ENCODE measurements around the gene TFIP11.
"Not testable (repeated sequence)": the region's sequence is repeated elsewhere in the genome, so short reads cannot be mapped to it uniquely, and the experiment has no call there.

The TFIP11 gene

DNA sequence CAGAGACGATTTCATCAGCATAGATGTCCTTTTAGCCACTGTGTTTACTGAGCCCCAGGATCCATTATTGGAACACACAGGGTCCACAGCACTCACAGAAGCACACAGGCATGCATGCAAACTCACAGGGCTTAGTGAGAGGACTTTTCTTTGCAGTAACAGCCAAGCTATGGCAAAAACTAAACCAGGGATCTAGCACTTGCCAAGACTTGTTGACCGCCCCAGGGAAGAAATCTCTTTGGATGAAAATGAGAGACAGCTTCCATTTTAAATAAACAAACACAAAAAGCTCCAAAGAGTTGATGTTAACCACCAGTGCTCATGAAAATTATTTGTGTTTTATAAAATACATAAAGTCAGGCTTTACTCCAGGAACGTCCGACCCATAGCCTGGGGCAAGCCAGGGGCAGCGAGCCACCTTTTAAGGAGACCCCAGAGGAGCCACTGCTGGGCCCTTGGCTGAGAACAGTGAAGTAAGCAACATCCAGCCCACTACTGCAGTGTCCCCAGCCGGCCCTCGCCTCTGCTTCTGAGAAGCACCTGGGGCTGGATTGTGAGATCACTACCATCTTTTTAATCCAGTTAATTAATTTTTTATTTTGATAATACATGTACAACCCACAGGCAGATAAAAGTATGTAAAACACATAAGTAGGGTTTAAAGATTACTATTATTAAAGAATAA lies 22.0 kb upstream of the TFIP11 start:
- TF ChIP-seq, protein P1, sequence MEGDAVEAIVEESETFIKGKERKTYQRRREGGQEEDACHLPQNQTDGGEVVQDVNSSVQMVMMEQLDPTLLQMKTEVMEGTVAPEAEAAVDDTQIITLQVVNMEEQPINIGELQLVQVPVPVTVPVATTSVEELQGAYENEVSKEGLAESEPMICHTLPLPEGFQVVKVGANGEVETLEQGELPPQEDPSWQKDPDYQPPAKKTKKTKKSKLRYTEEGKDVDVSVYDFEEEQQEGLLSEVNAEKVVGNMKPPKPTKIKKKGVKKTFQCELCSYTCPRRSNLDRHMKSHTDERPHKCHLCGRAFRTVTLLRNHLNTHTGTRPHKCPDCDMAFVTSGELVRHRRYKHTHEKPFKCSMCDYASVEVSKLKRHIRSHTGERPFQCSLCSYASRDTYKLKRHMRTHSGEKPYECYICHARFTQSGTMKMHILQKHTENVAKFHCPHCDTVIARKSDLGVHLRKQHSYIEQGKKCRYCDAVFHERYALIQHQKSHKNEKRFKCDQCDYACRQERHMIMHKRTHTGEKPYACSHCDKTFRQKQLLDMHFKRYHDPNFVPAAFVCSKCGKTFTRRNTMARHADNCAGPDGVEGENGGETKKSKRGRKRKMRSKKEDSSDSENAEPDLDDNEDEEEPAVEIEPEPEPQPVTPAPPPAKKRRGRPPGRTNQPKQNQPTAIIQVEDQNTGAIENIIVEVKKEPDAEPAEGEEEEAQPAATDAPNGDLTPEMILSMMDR (IDR thresholded peaks at IDR 0.05; ENCODE audit: low read depth, low read length) = no peak
- H3K4me3 ChIP-seq (ENCODE audit: low read depth, low read length) = no peak overlapping the region

DNA sequence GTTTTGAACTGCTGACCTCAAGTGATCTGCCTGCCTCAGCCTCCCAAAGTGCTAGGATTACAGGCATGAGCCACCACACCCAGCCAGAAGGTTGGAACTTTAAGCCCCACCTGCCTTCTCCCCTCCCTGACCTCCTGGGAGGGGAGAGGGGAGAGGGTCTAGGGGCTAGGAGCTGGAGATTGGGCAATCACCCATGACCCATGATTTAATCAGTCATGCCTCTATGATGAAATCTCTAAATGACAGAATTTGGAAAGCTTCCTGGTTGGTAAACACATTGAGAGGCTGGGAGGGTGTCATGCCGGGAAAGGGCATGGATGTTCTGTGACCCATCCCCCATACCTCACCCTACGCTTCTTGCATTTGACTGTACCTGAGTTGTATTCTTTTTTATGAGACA lies 17.1 kb upstream of the TFIP11 start:
- H3K4me3 ChIP-seq (ENCODE audit: low read depth, low read length) = no peak overlapping the region
- TF ChIP-seq, protein P1 (IDR thresholded peaks at IDR 0.05; ENCODE audit: low read depth, low read length) = no peak

DNA sequence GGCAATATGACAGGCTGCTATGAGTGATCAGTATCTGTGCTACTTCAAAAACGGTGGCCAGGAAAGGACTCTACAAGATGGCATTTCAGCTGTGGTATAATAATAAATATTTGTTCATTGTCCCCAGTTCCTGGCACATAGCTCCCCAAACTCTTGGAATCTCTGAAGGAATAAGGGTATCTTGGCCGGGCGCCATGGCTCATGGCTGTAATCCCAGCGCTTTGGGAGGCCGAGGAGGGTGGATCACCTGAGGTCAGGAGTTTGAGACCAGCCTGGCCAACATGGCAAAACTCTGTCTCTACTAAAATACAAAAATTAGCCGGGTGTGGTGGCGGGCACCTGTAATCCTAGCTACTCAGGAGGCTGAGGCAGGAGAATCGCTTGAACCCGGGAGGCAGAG lies 16.2 kb upstream of the TFIP11 start:
- H3K4me3 ChIP-seq (ENCODE audit: low read depth, low read length) = not testable (repeated sequence)

DNA sequence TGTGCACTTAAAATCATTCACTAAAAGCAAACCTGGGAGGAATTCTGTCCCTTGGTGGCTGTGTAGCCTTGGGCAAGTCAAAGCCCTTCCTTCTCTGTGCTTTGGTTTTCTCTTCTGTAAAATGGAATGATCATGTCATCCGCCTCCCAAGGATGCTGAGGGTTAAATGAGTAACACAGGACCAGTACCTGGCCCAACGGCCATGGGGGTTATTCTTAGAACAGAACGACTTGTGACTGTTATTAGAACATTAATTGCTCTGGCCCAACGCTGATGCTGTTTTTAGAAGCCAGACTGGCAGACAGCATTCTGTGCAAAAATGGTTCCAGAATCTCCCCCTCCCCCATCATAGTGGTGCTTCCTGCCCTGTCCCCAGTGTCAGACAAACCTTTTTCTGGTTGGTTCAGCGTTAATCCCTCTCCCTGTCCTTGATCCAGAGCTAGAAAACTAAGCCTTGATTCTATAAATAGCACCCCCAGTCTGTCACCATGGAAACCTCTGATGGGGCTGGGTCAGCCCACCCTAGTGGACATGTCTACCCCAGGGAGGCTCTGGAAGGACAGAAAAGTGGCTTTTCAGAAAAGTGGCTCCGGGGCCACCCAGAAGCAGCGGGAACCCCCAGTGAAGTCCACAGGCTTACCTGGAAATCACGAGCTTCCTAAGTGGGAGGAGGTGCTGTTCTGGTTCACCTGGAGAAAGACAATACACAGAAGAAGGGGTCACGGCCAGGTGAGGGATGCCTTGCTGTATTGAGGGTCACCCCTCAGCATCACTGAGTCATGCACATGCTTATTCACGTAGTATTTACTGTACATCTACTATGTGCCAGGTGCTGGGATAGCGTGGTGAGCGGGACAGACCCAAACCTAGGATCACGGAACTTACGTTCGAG lies 15.5 kb upstream of the TFIP11 start:
- no peak overlapping the region for H3K4me3 ChIP-seq (ENCODE audit: low read depth, low read length)
- TF ChIP-seq, protein P1 (IDR thresholded peaks at IDR 0.05; ENCODE audit: low read depth, low read length) = no peak

DNA sequence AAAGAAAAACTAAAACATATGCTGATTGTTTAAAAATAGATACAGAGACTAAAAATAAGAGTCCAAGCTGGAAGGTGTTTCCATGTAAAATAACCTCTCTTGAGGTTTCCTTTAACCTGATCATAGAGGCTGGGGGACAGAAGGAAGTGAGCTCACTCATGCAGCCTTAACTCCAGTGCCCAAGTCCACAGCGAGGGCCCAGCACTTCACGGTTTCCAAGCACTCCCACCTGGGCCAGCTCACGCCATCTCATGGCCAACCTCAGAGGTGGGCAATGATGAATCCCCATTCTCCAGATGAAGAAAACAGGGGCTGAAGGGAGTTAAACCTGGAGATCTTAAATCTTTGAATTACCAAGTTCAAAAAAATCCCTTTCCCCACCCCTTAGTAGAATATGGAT lies 14.9 kb upstream of the TFIP11 start:
- no peak overlapping the region for H3K4me3 ChIP-seq (ENCODE audit: low read depth, low read length)
- TF ChIP-seq, protein P1 (IDR thresholded peaks at IDR 0.05; ENCODE audit: low read depth, low read length) = no peak

DNA sequence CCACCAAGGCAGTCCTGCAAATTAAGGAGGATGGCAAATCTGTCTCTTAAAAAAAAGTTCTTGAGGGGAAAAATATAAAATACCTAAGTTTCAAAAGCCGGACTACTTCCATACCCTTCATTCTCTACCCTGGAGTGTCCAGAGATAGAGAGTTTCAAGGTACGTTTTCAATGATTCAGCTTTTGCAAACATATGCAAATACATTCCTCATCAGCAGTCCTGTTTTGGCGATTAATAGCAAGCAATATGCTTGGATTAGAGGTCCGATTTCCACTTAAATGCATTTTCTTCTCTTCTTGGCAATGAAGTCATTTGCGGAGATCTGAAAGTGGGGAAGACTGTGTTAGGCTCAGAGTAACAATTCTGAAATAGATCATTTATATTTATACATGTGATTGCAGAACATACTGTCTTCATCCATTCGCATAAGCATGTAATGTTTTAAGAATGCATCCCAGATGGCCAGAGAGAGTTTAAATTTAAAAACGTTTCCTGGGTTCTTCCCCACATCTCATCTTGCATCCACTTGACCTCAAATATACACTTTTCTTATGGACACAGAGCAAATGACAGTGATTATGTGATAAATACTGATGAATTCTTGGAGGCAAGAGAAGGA lies 13.8 kb upstream of the TFIP11 start:
- no peak overlapping the region for H3K4me3 ChIP-seq (ENCODE audit: low read depth, low read length)
- TF ChIP-seq, protein P1 (IDR thresholded peaks at IDR 0.05; ENCODE audit: low read depth, low read length) = no peak

DNA sequence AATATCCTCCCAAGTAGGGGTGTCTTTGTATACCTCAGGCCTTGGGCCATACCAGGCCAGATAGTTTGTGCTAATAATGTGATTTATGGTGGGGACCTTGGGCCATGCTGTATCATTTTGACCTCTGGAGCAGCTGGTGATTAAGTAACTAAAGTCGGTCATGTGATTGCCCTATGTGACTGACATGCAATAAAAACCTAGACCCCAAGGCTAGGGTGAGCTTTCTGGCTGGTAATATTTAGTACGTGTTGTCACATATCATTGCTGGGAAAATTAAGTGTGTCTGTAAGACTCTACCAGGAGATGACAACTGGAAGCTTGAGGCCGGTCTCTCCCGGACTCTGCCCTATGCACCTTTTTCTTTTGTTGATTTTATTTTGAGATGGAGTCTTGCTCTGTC lies 12.6 kb upstream of the TFIP11 start:
- TF ChIP-seq, protein P1 (IDR thresholded peaks at IDR 0.05; ENCODE audit: low read depth, low read length) = no peak
- no peak overlapping the region for H3K4me3 ChIP-seq (ENCODE audit: low read depth, low read length)

All from WI38 (cell line).